HG03175 (cell line): ENCODE measurements around the gene REEP6.

Source experiments
- ATAC-seq: cut with Tn5 transposase; IDR thresholded peaks from one replicate; pipeline ENCODE4 v1.9.1; 2021; ENCODE audit warnings: mild to moderate bottlenecking, moderate library complexity; ENCODE audit not compliant: unreplicated experiment

The REEP6 gene

DNA sequence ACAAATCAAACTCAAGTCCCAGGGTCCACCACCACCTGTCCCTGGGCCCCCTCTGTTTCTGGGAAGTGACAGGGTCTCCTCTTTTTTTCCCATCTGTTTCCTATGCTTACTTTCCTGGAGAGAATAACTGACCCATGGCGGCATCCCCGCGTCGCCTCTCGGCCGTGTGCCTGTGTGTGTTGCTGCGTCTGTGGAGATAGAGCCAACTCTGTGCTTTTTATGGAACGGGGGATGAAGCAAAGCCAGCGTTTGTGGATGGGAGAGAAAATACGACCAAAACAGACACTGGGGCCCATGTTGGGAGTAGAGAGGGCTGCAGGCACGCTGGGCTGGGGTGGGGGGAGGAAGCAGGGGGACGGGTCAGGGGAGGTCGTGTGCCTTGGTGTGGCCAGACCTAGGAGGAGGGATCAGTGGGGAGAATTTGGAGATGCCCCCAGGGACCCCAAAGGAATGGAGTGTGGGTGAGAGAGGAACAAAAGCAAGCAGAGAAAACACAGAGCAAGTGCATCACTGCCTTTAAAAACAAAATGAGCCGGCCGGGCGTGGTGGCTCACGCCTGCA is 49.5 kb downstream of the REEP6 start:
- no peak for ATAC-seq
